Measurements from ENCODE around the gene RPUSD3. TPM values are rescaled to one million over a fixed set of nuclear protein-coding genes. Genes with fewer than 3 reads are reported as not detected.
"Not testable (repeated sequence)": the region's sequence is repeated elsewhere in the genome, so short reads cannot be mapped to it uniquely, and the experiment has no call there.

Gene RPUSD3
- total RNA-seq, 1 donor from 2014 or later = 14.6 TPM

DNA sequence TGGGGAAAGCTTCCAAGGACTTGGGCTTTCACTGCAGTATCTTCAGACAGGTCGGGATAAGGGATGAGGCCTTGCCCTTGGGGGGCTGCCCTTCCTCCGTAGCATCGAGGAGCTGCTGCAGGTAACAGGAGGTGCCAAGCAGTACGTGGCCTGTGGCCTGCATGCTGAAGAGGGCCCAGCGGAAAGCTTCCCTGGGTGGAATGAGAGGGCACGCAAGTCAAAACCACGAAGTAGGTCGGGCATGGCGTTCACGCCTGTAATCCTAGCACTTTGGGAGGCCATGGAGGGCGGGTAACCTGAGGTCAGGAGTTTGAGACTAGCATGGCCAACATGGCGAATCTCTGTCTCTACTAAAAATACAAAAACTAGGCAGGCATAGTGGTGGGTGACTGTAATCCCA is 23.3 kb upstream of the RPUSD3 start:
- Histone ChIP-seq H3K9me3 (ENCODE audit: control insufficient read depth in 3 of 3, low read length in 3 of 3) (no peaks in the 10 kb centered on the region), H3K27ac (ENCODE audit: low read depth, low read length) (no peak overlapping the region), H3K4me3 (ENCODE audit: low read length in 3 of 3) (no peak overlapping the region), H3K27me3 (ENCODE audit: control insufficient read depth in 3 of 3, insufficient read depth in 3 of 3, low read length in 3 of 3) (no peaks in the 10 kb centered on the region), H3K4me1 (ENCODE audit: control insufficient read depth in 3 of 3, insufficient read depth in 3 of 3, low read length in 3 of 3) (peaks cover 3 to 6% (median 3%) of the 10 kb centered on the region in 3 donors), H3K9ac (ENCODE audit: low read depth in 1 of 3, low read length in 3 of 3) (no peak overlapping the region), H3K36me3 (ENCODE audit: control insufficient read depth in 3 of 3, insufficient read depth in 3 of 3, low read length in 3 of 3) (no peaks in the 10 kb centered on the region)

DNA sequence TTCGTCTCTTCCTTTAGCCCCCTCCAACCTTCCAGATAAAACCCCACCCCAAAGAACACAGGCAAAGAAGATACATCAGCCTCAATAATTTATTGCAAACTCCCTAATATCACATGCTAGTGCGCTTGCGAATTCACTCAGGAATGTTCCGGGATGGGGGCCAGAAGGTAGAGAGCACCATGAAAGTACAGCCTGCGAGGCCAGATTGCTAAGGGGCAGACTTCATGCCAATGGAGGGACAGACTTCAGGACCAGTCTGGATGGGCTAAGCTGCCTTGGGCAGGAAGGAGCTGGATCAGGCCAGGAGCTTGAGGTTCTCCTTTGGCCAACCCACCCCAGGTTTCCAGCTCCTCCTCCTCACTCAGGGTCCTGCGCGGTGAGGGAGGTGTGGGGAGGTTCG is 22.8 kb upstream of the RPUSD3 start:
- peaks cover 3 to 6% (median 3%) of the 10 kb centered on the region in 3 donors for H3K4me1 ChIP-seq (ENCODE audit: control insufficient read depth in 3 of 3, insufficient read depth in 3 of 3, low read length in 3 of 3)
- no peaks in the 10 kb centered on the region for H3K36me3 ChIP-seq (ENCODE audit: control insufficient read depth in 3 of 3, insufficient read depth in 3 of 3, low read length in 3 of 3)
- no peak overlapping the region for H3K9ac ChIP-seq (ENCODE audit: low read depth in 1 of 3, low read length in 3 of 3)
- H3K4me3 ChIP-seq (ENCODE audit: low read length in 3 of 3) = no peak overlapping the region
- no peaks in the 10 kb centered on the region for H3K27me3 ChIP-seq (ENCODE audit: control insufficient read depth in 3 of 3, insufficient read depth in 3 of 3, low read length in 3 of 3)
- H3K27ac ChIP-seq (ENCODE audit: low read depth, low read length) = no peak overlapping the region
- no peaks in the 10 kb centered on the region for H3K9me3 ChIP-seq (ENCODE audit: control insufficient read depth in 3 of 3, low read length in 3 of 3)

DNA sequence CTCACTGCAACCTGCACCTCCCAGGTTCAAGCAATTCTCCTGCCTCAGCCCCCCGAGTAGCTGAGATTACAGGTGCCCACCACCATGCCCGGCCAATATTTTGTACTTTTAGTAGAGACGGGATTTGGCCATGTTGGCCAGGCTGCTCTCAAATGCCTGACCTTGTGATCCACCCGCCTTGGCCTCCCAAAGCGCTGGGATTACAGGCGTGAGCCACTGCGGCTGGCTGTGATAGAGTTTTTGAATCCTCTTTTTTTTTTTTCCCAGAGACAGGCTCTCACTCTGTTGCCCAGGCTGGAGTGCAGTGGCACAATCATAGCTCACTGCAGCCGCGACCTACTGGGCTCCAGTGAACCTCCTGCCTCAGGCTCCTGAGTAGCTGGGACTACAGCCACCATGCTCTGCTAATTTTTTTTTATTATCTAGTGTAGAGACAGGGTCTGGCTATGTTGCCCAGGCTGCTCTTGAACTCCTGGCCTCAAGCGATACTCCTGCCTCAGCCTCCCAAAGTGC is 21.4 kb upstream of the RPUSD3 start:
- not testable (repeated sequence) for H3K4me1 ChIP-seq (ENCODE audit: control insufficient read depth in 3 of 3, insufficient read depth in 3 of 3, low read length in 3 of 3); H3K36me3 ChIP-seq (ENCODE audit: control insufficient read depth in 3 of 3, insufficient read depth in 3 of 3, low read length in 3 of 3); H3K27me3 ChIP-seq (ENCODE audit: control insufficient read depth in 3 of 3, insufficient read depth in 3 of 3, low read length in 3 of 3); H3K9me3 ChIP-seq (ENCODE audit: control insufficient read depth in 3 of 3, low read length in 3 of 3); H3K27ac ChIP-seq (ENCODE audit: low read depth, low read length); H3K4me3 ChIP-seq (ENCODE audit: low read length in 3 of 3); H3K9ac ChIP-seq (ENCODE audit: low read depth in 1 of 3, low read length in 3 of 3)

DNA sequence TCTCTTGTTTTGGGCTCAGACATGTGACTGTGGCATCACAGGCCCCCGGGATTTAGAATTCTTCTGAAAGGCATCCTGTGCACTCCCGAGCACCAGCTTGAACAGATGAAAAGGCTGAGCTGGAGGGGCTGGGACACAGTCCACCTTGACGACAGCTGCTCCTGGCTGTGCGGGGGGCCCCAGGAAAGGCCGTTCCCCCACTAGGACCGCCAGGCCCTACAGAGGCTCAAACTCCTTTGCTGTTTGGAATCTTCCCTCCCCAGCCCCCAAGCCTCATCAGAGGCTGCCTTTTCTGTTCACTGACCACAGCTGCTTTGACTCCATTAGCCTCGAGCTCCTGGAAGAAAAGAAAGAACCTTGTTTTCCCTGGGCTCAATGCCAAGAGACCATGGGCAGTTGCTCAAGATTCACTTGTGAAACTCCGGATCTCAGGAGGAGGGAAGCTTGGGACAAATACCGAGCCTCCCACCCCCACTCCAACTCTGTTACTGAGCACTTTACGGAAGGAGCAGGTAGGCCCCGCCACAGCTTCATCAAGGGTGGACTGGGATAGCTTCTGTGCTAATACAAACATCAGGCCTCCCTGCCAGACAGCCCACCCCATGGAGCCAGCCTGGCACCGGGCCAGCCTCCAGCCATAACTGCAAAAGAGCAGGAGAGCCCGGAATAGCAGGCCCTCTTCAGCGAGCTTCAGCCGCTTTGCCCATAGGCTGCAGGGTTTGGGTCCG is 20.6 kb upstream of the RPUSD3 start:
- H3K36me3 ChIP-seq (ENCODE audit: control insufficient read depth in 3 of 3, insufficient read depth in 3 of 3, low read length in 3 of 3) = no peaks in the 10 kb centered on the region
- H3K9me3 ChIP-seq (ENCODE audit: control insufficient read depth in 3 of 3, low read length in 3 of 3) = no peaks in the 10 kb centered on the region
- no peak overlapping the region for H3K4me3 ChIP-seq (ENCODE audit: low read length in 3 of 3)
- H3K27me3 ChIP-seq (ENCODE audit: control insufficient read depth in 3 of 3, insufficient read depth in 3 of 3, low read length in 3 of 3) = no peaks in the 10 kb centered on the region
- no peak overlapping the region for H3K27ac ChIP-seq (ENCODE audit: low read depth, low read length)
- H3K9ac ChIP-seq (ENCODE audit: low read depth in 1 of 3, low read length in 3 of 3) = no peak overlapping the region
- peaks cover 3 to 6% (median 3%) of the 10 kb centered on the region in 3 donors for H3K4me1 ChIP-seq (ENCODE audit: control insufficient read depth in 3 of 3, insufficient read depth in 3 of 3, low read length in 3 of 3)

DNA sequence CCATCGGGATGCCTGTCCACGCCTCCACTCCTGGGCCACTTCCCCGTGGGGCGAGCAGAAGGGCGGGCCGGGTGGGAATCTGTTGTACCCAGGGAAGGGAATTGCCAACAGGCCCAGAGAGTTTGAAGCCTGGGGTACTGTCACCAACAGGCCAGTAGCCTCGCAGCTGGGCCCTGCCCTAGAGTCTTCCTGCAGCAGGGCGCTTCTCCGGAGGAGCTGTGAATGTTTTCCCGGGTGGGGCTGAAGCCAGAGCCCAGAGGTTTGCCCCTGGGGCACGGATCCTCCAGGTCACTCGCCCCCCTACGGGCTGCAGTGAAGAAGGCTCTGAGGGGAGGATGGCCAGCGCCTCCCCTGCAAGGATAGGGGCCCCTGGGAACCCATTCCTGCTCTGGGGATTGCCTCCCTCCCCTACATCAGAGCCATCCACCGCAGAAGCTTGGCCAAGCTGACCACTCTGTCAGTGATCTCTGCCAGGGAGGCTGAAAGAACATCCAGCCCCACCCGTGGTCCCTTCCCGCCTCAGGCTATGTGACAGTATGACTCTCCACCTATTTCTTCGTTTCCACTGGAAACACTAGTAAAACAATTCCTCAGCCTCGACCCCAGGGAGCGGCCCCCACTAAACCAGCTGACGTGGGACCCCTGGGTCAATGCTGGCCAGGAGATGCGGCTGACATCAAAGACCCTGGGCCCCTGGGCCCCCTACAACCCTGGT is 19.4 kb upstream of the RPUSD3 start:
- Histone ChIP-seq H3K27me3 (ENCODE audit: control insufficient read depth in 3 of 3, insufficient read depth in 3 of 3, low read length in 3 of 3) (no peaks in the 10 kb centered on the region), H3K4me1 (ENCODE audit: control insufficient read depth in 3 of 3, insufficient read depth in 3 of 3, low read length in 3 of 3) (peaks cover 3 to 6% (median 3%) of the 10 kb centered on the region in 3 donors), H3K27ac (ENCODE audit: low read depth, low read length) (no peak overlapping the region), H3K9ac (ENCODE audit: low read depth in 1 of 3, low read length in 3 of 3) (peak overlapping the region in 1 of 3 donors; percentile 76), H3K9me3 (ENCODE audit: control insufficient read depth in 3 of 3, low read length in 3 of 3) (no peaks in the 10 kb centered on the region), H3K36me3 (ENCODE audit: control insufficient read depth in 3 of 3, insufficient read depth in 3 of 3, low read length in 3 of 3) (no peaks in the 10 kb centered on the region), H3K4me3 (ENCODE audit: low read length in 3 of 3) (peak overlapping the region; percentile 51 to 66 (median 58))

DNA sequence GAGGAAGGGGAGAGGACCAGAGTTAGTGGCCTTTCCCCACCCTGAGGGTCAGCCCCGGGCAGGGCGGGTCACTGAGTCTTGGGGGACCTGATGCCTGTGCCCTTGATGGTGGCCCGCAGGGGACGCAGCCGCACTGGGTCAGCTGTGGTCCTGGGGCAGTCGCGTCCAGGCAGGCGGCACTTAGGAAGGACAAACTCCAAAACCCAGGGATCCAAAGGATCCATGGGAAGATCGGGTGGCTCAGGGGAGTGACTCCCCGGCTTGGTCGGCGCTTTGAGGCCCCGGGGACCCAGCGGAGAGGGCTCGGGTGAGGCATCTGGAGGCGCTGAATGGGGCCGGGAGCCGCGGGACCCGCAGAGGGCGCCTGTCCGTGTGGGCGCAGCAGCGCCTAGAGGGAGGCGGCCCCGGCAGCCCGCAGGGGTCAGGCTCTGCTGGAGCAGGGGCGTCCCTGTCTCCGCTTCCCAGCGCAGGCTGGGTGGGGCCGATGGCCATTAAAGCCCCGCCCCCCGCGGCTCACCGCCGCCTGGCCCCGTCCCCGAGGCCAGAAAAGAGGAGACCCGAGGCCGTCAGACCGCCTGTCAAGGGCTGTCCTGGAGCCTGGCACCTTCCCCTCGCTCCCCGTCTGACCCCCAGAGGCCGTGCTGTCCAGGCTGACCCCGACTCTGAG is 18.7 kb upstream of the RPUSD3 start:
- Histone ChIP-seq H3K27ac (ENCODE audit: low read depth, low read length) (no peak overlapping the region), H3K9me3 (ENCODE audit: control insufficient read depth in 3 of 3, low read length in 3 of 3) (no peaks in the 10 kb centered on the region), H3K4me1 (ENCODE audit: control insufficient read depth in 3 of 3, insufficient read depth in 3 of 3, low read length in 3 of 3) (peaks cover 3 to 6% (median 3%) of the 10 kb centered on the region in 3 donors), H3K9ac (ENCODE audit: low read depth in 1 of 3, low read length in 3 of 3) (peak overlapping the region; percentile 33 to 76 (median 59)), H3K27me3 (ENCODE audit: control insufficient read depth in 3 of 3, insufficient read depth in 3 of 3, low read length in 3 of 3) (no peaks in the 10 kb centered on the region), H3K36me3 (ENCODE audit: control insufficient read depth in 3 of 3, insufficient read depth in 3 of 3, low read length in 3 of 3) (no peaks in the 10 kb centered on the region), H3K4me3 (ENCODE audit: low read length in 3 of 3) (peak overlapping the region; percentile 51 to 66 (median 58))

DNA sequence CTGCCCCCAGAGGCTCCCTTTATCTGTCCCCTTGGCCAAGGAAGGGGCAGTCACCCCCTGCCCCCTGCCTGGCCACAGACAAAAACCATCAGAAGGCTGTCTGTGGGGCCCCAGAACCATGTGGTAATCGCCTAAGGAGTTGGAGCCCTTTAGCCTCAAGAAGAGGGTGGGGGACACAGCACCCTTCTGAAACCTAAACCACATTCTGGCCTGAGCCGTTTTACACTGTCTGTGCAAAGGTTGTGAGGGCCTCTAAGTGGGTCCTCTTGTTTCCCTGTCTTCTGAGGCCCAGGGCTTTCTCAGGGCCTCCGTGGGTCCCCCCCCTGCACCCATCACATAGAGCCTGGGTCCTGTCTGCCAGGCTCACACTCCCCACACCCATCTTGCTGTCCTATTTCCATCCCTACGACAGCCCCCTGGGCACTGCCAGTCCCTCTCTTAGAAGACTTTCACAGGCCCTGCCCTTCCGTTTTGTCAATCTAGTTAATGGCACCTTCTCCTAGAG is 17.9 kb upstream of the RPUSD3 start:
- H3K27ac ChIP-seq (ENCODE audit: low read depth, low read length) = no peak overlapping the region
- H3K36me3 ChIP-seq (ENCODE audit: control insufficient read depth in 3 of 3, insufficient read depth in 3 of 3, low read length in 3 of 3) = no peaks in the 10 kb centered on the region
- no peak overlapping the region for H3K4me3 ChIP-seq (ENCODE audit: low read length in 3 of 3)
- no peaks in the 10 kb centered on the region for H3K9me3 ChIP-seq (ENCODE audit: control insufficient read depth in 3 of 3, low read length in 3 of 3)
- H3K27me3 ChIP-seq (ENCODE audit: control insufficient read depth in 3 of 3, insufficient read depth in 3 of 3, low read length in 3 of 3) = no peaks in the 10 kb centered on the region
- H3K4me1 ChIP-seq (ENCODE audit: control insufficient read depth in 3 of 3, insufficient read depth in 3 of 3, low read length in 3 of 3) = peaks cover 3 to 6% (median 3%) of the 10 kb centered on the region in 3 donors
- no peak overlapping the region for H3K9ac ChIP-seq (ENCODE audit: low read depth in 1 of 3, low read length in 3 of 3)

DNA sequence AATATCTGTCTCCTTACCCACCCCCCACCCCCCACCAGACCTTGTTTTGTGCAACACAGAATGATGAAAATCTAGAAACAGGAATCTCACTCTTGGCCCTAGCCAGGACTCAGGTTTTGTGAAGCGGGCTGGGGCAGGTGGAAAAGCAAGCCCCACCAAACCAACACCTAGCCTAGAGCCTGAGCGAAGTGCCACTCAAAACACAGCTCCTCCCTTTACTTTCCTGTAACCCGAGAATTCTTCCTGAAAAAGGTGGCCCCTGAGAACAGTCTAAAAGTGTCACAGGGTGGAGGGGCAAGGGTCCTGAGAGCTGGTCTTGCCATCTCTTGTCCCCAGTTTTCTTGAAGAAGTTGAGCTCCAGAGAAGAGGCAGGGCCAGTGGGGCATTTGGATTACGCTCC is 17.4 kb upstream of the RPUSD3 start:
- H3K4me3 ChIP-seq (ENCODE audit: low read length in 3 of 3) = no peak overlapping the region
- H3K27me3 ChIP-seq (ENCODE audit: control insufficient read depth in 3 of 3, insufficient read depth in 3 of 3, low read length in 3 of 3) = no peaks in the 10 kb centered on the region
- no peaks in the 10 kb centered on the region for H3K9me3 ChIP-seq (ENCODE audit: control insufficient read depth in 3 of 3, low read length in 3 of 3)
- no peaks in the 10 kb centered on the region for H3K36me3 ChIP-seq (ENCODE audit: control insufficient read depth in 3 of 3, insufficient read depth in 3 of 3, low read length in 3 of 3)
- H3K27ac ChIP-seq (ENCODE audit: low read depth, low read length) = no peak overlapping the region
- H3K9ac ChIP-seq (ENCODE audit: low read depth in 1 of 3, low read length in 3 of 3) = no peak overlapping the region
- peaks cover 3 to 6% (median 3%) of the 10 kb centered on the region in 3 donors for H3K4me1 ChIP-seq (ENCODE audit: control insufficient read depth in 3 of 3, insufficient read depth in 3 of 3, low read length in 3 of 3)

DNA sequence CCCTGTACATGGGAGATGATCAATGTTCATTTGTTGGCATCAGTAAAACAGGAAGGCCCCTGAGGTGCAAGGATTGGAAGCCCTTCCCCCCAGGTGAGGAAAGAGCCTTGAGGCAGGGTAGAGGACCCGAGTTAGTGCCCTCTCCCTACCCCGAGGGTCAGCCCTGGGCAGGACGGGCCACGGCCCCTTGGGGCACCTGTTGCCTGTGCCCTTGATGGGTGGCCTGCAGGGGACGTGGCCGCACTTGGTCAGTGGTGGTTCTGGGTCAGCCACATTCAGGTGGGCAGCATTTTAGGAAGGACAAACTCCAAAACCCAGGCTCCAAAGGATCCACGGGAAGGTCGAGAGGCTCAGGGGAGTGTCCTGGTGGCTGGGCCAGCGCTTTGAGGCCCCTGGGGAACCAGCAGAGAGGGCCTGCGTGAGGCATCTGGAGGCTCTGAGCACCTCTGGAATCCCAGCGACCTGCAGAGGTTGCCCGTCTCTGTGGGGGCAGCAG is 15.8 kb upstream of the RPUSD3 start:
- H3K4me1 ChIP-seq (ENCODE audit: control insufficient read depth in 3 of 3, insufficient read depth in 3 of 3, low read length in 3 of 3) = peaks cover 2 to 6% (median 3%) of the 10 kb centered on the region in 3 donors

More for the DNA sequence above, 15.8 kb upstream of the RPUSD3 start:
- H3K9me3 ChIP-seq (ENCODE audit: control insufficient read depth in 3 of 3, low read length in 3 of 3) = no peaks in the 10 kb centered on the region
- H3K27me3 ChIP-seq (ENCODE audit: control insufficient read depth in 3 of 3, insufficient read depth in 3 of 3, low read length in 3 of 3) = no peaks in the 10 kb centered on the region
- H3K9ac ChIP-seq (ENCODE audit: low read depth in 1 of 3, low read length in 3 of 3) = no peak overlapping the region
- H3K27ac ChIP-seq (ENCODE audit: low read depth, low read length) = no peak overlapping the region
- no peak overlapping the region for H3K4me3 ChIP-seq (ENCODE audit: low read length in 3 of 3)
- H3K36me3 ChIP-seq (ENCODE audit: control insufficient read depth in 3 of 3, insufficient read depth in 3 of 3, low read length in 3 of 3) = no peaks in the 10 kb centered on the region
